GF-D8 (cell line): ENCODE data around the gene OSBPL3.

Source experiments
- DNase-seq: peaks from one replicate; lab custom pipeline; 2025; lab: John Stamatoyannopoulos, UW

Gene OSBPL3

GRCh38 chr7:24979470-24979862, 512 bp downstream of the OSBPL3 start:
- DNase-seq: peak; percentile 67

- no peak for DNase-seq
These were observed 1.0 kb downstream of the OSBPL3 start for GRCh38 chr7:24978843-24979469.

- DNase-seq: no peak
These were observed 4.2 kb downstream of the OSBPL3 start for GRCh38 chr7:24975644-24976260.

- DNase-seq: no peak
These were observed 4.8 kb downstream of the OSBPL3 start for GRCh38 chr7:24975172-24975571.

- DNase-seq: no peak
These were observed 5.7 kb downstream of the OSBPL3 start for GRCh38 chr7:24974026-24974832.

- DNase-seq: no peak
These were observed 7.0 kb downstream of the OSBPL3 start for GRCh38 chr7:24972991-24973390.

GRCh38 chr7:24972166-24972477, 7.9 kb downstream of the OSBPL3 start:
- no peak for DNase-seq

GRCh38 chr7:24971333-24972165, 8.4 kb downstream of the OSBPL3 start:
- peak; percentile 37 for DNase-seq

GRCh38 chr7:24970676-24971075, 9.3 kb downstream of the OSBPL3 start:
- DNase-seq: no peak

GRCh38 chr7:24968165-24968564, 11.8 kb downstream of the OSBPL3 start:
- no peak for DNase-seq

GRCh38 chr7:24967696-24968095, 12.3 kb downstream of the OSBPL3 start:
- DNase-seq: no peak

GRCh38 chr7:24966802-24967201, 13.2 kb downstream of the OSBPL3 start:
- DNase-seq: no peak

GRCh38 chr7:24965831-24966708, 13.9 kb downstream of the OSBPL3 start:
- DNase-seq: peak; percentile 93

- no peak for DNase-seq
These were observed 15.8 kb downstream of the OSBPL3 start for GRCh38 chr7:24964191-24964590.

- DNase-seq: peak; percentile 58
These were observed 16.8 kb downstream of the OSBPL3 start for GRCh38 chr7:24963218-24963617.

GRCh38 chr7:24962418-24962962, 17.5 kb downstream of the OSBPL3 start:
- DNase-seq: no peak

- DNase-seq: no peak
These were observed 20.1 kb downstream of the OSBPL3 start for GRCh38 chr7:24959735-24960485.

GRCh38 chr7:24958399-24958798, 21.6 kb downstream of the OSBPL3 start:
- DNase-seq: no peak

GRCh38 chr7:24956021-24956420, 24.0 kb downstream of the OSBPL3 start:
- DNase-seq: no peak

- no peak for DNase-seq
These were observed 24.7 kb downstream of the OSBPL3 start for GRCh38 chr7:24955313-24955712.
